HEK293 (cell line): ENCODE results near the gene BLTP3B.

Experiments
- CTCF ChIP-seq: fragments of 450-650 bp; formaldehyde crosslinking; IDR thresholded peaks from 2 replicates; pipeline ENCODE4 v1.5.1; 2016; ENCODE audit warnings: missing biosample characterization, missing genetic modification characterization
- KLF8 ChIP-seq: fragments of 450-650 bp; formaldehyde crosslinking; IDR thresholded peaks from 2 replicates; pipeline ENCODE4 v1.5.1; 2016; ENCODE audit warnings: missing biosample characterization, missing genetic modification characterization
- ZBTB7A ChIP-seq: fragments of 450-650 bp; formaldehyde crosslinking; IDR thresholded peaks from 2 replicates; pipeline ENCODE4 v1.5.1; 2016; ENCODE audit warnings: low read depth, missing biosample characterization, missing genetic modification characterization
- ZNF138 ChIP-seq: fragments of 450-650 bp; formaldehyde crosslinking; IDR thresholded peaks from 2 replicates; pipeline ENCODE4 v1.5.1; 2016; ENCODE audit warnings: missing biosample characterization, missing genetic modification characterization, borderline replicate concordance
- ZNF214 ChIP-seq: fragments of 450-650 bp; formaldehyde crosslinking; IDR thresholded peaks from 2 replicates; pipeline ENCODE4 v1.5.1; 2017; ENCODE audit warnings: missing biosample characterization, mild to moderate bottlenecking, missing genetic modification characterization, borderline replicate concordance
- ZNF274 ChIP-seq, 2 experiments: fragments of 200-500 bp in 1 of 2; fragments of 450-650 bp in 1 of 2; sonication (Bioruptor generic) in 1 of 2; formaldehyde crosslinking in 1 of 2; IDR thresholded peaks; 2 replicates each; pipeline versions ENCODE4 v1.5.1 to v1.6.1; 2014 to 2016; ENCODE audit warnings: borderline replicate concordance in 1 of 2, inconsistent platforms in 1 of 2, low read length in 1 of 2, missing biosample characterization in 1 of 2, missing genetic modification characterization in 1 of 2
- ZNF335 ChIP-seq: fragments of 450-650 bp; formaldehyde crosslinking; conservative IDR thresholded peaks from 2 replicates; pipeline ENCODE4 v1.5.1; 2016; ENCODE audit warnings: missing biosample characterization, missing genetic modification characterization

GRCh38 chr12:100114574-100114973 lies 28.1 kb downstream of the BLTP3B start:
- TF ChIP-seq ZNF274 (IDR thresholded peaks at IDR 0.05; ENCODE audit: low read length), result no peak
- TF ChIP-seq ZNF274 (tag by site-specific recombination; IDR thresholded peaks at IDR 0.05; ENCODE audit: borderline replicate concordance), result no peak
- TF ChIP-seq CTCF, result no peak
- TF ChIP-seq ZNF138 (tag by site-specific recombination), result no peak
- no peak for TF ChIP-seq ZNF214 (tag by site-specific recombination)
- no peak for TF ChIP-seq KLF8 (tag by site-specific recombination)
- no peak for TF ChIP-seq ZBTB7A (tag by site-specific recombination)
- TF ChIP-seq ZNF335 (tag by site-specific recombination), result no peak
